GM15510 (cell line): ENCODE results near the gene UTP15.

Experiments used
- POLR2A ChIP-seq: IDR thresholded peaks from 3 replicates; pipeline ENCODE4 v1.6.1; 2011; ENCODE audit warnings: borderline replicate concordance; ENCODE audit not compliant: insufficient read length; ENCODE audit errors: extremely low read depth

Gene UTP15

DNA sequence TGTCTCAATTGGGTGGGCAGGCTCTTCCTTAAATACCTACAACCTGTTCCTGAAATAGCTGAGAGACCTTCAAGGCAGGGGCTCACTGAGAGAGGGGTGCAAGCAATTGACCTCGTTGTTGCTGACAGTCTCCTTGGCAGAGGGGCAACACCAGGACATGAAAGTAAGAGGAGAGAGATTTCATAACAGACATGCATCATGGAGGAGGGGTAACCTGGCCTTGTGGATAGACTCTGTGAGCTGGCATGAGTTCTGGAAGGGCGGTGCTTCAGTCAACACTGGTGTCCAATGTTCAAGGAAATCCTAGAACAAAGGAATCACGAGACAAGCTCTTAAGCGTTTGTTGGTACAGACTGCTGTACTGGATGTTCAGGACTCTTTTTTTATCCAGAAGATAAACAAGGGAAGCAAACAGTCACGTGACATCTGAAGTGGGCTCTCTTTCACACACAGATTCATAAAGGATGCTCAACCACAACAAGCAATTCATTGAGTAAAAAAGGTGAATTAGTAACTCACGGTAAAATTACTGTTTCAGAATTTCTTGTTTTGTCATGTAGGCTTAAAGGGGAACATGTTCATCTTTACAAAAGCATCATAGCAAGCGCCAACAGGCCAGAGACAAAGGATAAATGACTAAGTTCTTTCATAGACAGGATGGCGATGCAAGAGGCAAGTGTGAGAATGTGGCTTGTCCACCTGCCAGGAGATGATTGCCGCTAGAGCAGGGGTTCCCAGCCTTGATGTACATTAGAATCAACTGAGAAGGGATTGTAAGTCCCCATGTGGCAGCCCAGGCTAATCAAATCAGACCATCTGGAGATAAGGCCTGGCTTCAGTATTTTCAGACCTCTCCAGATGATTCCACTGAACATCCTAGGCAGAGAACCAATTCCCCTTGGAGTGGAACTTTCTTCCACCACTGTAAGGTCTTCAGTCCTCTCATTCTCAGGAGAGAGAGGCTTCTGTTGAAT is 20.8 kb upstream of the UTP15 start:
- TF ChIP-seq POLR2A: no peak

DNA sequence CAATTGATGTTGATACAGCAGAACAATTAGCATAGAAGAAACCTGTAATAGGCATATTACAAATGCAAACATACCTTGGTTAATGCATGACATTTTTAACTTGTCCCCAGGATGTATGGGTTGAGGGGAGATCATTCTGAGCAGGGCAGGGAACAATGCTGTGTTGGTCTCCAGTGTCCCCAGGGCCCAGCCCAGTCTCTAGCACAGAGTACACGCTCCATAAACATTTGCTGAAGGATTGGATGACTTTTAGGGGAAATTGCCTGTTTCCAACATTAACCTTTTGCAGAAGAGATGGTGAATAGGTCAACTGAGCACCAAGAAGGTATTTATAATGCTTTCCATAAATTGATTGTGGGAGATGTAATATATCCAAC is 20.2 kb upstream of the UTP15 start:
- no peak for TF ChIP-seq POLR2A

DNA sequence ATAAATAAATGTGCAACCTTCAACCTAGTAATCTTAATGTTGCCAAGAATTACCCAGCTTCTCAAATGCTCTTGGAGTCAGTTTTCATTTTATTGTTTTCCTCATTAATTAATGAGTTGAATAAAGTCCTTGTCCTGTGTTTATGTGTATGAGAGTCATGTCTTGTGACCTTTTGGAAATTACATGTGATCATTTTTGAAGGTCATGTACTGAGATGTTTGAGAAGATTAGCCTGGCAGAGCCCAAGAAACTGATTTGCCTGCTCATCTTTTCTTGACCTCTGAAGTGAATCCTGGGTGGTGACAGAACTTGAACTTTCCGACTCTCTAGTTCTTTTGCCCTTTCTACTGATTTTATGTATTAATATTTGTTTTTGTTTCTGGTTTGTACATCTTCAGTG is 15.5 kb upstream of the UTP15 start:
- TF ChIP-seq POLR2A: no peak

DNA sequence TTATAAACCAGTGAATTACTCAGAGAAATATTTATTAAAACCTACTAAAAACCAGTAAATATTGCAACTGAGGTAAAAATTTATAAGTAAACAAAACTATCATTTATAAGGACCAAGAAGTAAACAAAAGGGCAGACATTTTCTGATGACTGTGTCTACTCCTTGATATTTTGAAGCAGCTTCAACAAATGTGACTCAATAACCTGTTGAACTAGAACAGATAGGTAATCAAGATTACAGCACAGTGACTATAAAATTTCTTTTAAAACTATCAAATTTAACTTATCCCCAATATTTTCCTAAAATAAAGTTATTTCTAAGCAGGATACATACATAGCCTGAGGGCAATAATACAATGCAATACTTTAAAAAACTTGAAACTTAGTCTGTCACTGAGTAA is 12.9 kb upstream of the UTP15 start:
- TF ChIP-seq POLR2A: no peak

DNA sequence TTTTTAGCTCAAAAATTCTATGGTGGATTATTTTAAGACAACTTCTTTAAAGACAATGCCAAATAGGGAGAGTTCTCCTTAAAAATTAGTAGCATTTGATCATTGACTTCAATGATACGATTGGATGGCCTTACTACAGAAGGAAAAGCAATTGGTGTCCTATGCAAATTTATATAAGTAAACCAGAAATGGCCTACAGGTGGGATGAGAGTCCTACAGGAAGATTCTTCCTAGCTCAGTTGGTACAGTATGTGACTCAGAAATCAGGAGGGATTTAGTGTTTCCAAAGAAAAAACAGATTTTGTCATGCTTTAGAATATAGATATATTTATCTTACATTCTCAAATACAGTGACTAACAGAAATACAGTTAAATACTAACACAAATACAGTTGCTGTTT is 6.6 kb upstream of the UTP15 start:
- no peak for TF ChIP-seq POLR2A

DNA sequence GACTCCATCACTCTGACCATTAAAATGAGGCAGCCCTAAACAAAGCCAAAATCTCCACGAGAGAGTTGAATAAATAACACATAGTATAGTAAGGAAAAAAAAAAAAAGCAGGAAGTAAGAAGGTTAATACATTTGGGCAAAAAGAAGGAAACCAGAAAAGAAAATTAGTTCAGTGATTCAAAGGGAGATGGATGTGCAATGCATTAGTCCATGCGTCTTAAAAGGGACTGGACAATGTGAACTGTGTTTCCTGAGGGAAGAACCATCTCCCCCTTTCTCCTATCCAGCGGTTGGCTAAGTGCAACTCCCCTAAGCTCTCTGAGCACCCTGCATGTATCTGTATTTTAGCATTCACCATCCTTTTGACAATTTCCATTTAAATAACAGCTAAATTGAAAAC is 1.5 kb upstream of the UTP15 start:
- no peak for TF ChIP-seq POLR2A

DNA sequence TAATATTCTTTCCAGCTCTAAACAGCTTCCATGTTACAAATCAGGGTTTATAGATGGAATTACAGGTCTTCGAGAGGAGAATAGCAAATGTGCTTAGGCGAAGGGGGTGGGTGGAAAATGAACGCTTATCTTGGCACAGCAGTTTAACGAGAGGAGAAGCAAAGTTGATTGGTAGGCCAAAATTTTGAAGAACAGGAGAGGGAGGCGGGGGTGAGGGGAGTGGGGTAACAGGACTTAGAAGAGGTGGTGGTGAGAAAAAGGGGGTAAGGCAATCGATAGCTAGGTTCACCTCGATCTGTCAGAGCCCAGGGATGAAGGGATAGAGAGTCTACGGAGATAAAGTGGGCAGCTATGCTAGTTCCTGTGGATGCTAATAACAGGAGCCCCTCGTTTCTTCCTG is 868 bp upstream of the UTP15 start:
- no peak for TF ChIP-seq POLR2A

DNA sequence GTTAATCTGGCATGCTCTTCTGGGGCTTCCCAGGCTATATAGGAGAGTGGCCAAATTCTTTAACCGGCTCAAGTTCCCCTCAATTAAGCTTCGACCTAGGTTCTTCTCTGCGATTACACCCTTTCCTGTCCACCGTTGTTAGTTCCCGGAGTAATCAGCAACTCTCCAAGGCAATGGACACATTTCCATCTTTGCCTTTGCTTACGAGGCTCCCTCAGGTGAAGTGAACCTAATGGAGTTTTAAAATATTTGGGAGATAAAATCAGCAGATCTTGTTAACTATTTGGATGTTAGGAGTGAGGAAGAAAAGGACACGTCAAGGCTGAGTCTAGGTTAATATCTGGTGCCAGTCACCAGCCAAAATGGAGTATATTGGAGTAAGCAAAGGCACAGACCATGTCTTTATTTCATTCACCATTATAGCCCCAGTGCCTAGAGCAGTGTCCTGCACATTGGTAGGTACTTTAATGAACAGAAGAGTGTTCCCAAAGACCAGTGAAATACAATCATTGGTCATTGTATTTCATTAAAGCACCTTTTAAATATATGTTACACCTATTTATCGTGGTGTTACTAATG is 515 bp downstream of the UTP15 start:
- TF ChIP-seq POLR2A: no peak

DNA sequence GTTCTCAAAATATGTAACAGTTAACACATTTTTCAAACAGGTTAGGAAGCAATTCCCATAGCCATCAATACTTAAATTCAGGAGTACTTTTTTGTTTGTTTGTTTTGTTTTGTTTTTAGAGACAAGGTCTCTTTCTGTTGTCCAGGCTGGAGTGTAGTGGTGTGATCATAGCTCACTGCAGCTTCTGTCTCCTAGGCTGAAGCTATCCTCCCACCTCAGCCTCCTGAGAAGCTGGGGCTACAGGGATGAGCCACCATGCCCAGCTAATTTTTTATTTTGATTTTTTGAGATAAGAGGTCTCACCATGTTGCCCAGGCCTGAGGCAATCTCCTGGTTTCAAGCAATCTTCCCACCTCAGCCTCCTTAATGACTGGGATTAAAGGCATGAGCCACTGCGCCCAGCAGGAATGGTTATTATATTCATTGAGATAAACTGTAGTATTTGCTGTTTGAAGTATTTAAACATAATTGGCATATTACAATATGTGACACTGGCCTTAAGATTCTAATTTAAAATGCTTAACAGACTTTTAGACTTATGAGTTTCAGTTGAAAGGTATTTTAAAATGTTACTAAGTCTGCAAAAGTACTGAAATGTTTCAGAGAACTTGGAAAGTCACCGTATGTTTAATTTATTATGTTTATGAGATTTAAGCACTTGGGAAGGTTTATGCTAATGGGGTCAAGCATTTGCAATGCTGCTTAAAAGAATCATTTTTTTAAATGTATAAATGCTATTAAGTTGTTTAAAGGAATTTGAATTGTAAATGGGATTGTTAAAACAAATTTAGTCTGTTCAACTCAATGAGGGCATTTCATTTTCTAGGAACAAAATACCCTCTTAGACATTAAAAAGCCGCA is 17.0 kb downstream of the UTP15 start:
- TF ChIP-seq POLR2A: no peak

DNA sequence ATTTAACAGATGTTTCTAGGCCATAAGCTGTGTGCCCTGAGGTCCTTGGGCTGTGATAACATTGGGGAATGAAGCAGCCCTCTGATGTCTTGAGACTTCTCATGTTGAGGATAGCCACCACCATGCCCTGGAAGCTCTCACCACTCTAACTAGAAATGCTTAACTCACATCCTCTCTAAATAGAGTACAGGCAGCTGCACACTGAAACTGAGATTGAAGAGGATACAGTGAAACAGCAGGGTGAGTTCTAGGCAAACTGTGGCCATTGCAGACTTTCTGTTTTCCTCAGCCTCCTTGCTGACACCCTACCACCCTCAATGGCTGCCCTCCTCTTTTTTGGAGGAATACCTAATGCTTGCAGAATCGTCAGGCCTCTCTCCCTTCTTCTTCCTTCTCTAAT is 22.4 kb downstream of the UTP15 start:
- no peak for TF ChIP-seq POLR2A

DNA sequence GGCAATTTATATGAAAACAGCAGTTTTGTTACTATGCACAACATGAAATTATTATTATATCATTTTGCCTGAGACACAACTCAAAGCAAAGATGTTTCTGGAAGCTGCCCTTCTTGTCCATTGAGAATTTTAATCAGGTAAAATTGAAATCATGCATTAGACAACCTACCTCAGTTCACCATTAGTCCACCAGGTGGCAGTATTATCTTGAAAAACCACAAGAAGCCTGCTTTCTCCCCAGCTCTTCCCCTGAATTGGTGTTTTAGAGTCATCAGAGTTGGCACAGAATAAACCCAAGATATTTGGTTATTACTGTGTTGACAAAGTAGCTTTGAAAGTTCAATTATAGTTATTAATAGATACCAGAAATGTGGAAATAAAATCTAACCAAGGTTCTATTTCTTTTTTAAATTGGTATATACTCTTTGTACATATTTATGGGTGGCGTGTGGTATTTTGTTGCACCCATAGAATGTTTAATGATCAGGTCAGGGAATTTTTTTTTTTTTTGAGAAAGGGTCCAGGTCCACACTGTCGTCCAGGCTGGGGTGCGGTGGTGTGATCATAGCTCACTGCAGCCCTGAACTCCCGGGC is 25.7 kb downstream of the UTP15 start:
- TF ChIP-seq POLR2A: no peak

DNA sequence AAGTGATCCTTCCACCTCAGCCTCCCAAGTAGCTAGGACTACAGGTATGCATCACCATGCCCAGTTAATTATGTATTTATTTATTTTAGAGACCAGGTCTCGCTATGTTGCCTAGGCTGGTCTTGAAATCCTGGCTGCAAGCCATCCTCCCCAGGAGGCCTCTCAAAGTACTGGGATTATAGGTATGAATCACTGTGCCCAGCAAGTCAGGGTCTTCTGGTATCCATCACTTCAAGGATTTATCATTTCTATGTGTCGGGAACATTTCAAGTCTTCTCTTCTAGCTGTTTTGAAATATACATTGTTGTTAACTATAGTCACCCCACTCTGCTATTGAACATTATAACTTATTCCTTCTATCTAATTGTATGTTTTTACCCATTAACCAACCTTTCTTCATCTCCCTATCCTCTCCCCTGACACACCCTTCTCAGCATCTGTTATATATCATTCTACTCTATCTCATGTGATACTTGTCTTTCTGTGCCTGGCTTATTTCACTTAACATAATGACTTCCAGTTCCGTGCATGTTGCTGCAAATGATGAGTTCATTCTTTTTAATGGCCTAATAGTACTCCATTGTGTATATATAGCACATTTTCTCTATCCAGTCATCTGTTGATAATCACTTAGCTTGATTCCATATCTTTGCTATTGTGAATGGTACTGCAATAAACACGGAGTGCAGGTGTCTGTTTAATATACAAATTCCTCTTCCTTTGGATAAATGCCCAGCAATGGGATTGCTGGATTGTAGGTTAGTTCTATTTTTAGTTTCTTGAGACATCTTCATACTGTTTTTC is 26.4 kb downstream of the UTP15 start:
- no peak for TF ChIP-seq POLR2A

DNA sequence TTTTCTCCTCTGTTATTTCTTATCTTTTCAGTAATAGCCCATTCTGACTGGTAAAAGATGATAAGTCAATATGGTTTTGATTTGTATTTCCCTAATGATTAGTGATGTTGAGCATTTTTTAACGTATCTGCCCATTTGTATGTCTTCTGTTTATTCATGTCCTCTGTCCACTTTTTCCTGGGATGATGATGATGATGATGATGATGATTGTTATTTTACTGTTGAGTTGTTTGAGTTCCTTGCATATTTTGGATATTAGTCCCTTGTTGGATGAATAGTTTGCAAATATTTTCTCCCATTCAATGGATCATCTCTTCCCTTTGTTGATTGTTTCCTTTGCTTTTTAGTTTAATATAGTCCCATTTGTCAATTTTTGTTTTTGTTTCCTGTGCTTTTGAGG is 27.0 kb downstream of the UTP15 start:
- no peak for TF ChIP-seq POLR2A

DNA sequence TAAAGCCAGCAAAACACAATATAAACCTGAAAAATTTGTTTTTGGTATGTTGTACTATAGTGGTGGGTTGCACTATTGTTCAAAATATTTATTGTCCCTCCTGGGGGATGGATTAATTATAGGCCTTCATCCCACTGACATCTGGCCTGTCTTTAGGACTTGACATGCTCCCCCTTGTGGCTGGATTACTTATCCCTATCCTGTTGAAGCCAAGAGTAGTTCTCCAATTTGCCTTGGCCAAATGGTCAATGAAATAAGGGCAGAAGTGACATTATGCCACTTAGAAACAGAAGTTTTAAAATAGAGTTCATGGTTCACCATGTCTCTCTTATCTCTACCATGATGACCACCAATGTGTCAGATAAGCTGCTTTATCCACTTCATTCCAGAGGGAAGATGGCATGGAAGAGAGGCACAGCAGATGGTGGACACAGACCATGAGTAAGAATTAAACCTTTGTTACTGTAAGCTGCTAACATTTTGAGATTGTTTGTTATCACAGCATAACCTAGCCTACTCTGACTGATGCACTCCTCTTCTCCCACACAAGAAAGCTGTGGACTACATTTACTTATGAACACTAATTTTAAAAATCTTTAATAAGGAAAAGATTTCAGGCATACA is 31.3 kb downstream of the UTP15 start:
- no peak for TF ChIP-seq POLR2A
